KOPT-K1 (cell line): ENCODE measurements around the gene NRARP.
"Not testable (repeated sequence)": the region's sequence is repeated elsewhere in the genome, so short reads cannot be mapped to it uniquely, and the experiment has no call there.

Source experiments
- H3K27ac ChIP-seq: fragments of 200-600 bp; sonication (generic); 2 replicates; pipeline ENCODE4 v1.5.1; 2016; ENCODE audit warnings: antibody characterized with exemption, mild to moderate bottlenecking, low read depth, low read length; ENCODE audit not compliant: poor library complexity, severe bottlenecking
- H3K36me3 ChIP-seq: fragments of 200-600 bp; sonication (generic); 2 replicates; pipeline ENCODE4 v1.5.1; 2017; ENCODE audit warnings: antibody characterized with exemption, mild to moderate bottlenecking, low read length, moderate library complexity; ENCODE audit not compliant: insufficient read depth
- H3K9me3 ChIP-seq: fragments of 200-600 bp; sonication (generic); 2 replicates; pipeline ENCODE4 v1.5.1; 2017; ENCODE audit warnings: antibody characterized with exemption, low read length, mild to moderate bottlenecking; ENCODE audit not compliant: insufficient read depth, poor library complexity, severe bottlenecking

Gene NRARP

GRCh38 chr9:137270929-137271695, 31.0 kb downstream of the NRARP start:
- Histone ChIP-seq H3K36me3 (peaks cover 57% of the 10 kb centered on the region), H3K27ac (no peak overlapping the region), H3K9me3 (no peaks in the 10 kb centered on the region)

- no peak overlapping the region for H3K27ac ChIP-seq
- H3K9me3 ChIP-seq = no peaks in the 10 kb centered on the region
- peaks cover 69% of the 10 kb centered on the region for H3K36me3 ChIP-seq
Measured at GRCh38 chr9:137269231-137269772, 32.8 kb downstream of the NRARP start.

- Histone ChIP-seq H3K27ac (no peak overlapping the region), H3K9me3 (no peaks in the 10 kb centered on the region), H3K36me3 (peaks cover 71% of the 10 kb centered on the region)
Measured at GRCh38 chr9:137268538-137269201, 33.4 kb downstream of the NRARP start.

GRCh38 chr9:137267933-137268355, 34.1 kb downstream of the NRARP start:
- Histone ChIP-seq H3K27ac (no peak overlapping the region), H3K36me3 (peaks cover 70% of the 10 kb centered on the region), H3K9me3 (no peaks in the 10 kb centered on the region)

GRCh38 chr9:137266585-137267453, 35.3 kb downstream of the NRARP start:
- H3K36me3 ChIP-seq = peaks cover 60% of the 10 kb centered on the region
- no peak overlapping the region for H3K27ac ChIP-seq
- H3K9me3 ChIP-seq = no peaks in the 10 kb centered on the region

GRCh38 chr9:137266162-137266527, 35.9 kb downstream of the NRARP start:
- Histone ChIP-seq H3K27ac (no peak overlapping the region), H3K9me3 (no peaks in the 10 kb centered on the region), H3K36me3 (peaks cover 60% of the 10 kb centered on the region)

GRCh38 chr9:137265496-137266161, 36.4 kb downstream of the NRARP start:
- no peak overlapping the region for H3K27ac ChIP-seq
- peaks cover 60% of the 10 kb centered on the region for H3K36me3 ChIP-seq
- H3K9me3 ChIP-seq = no peaks in the 10 kb centered on the region

GRCh38 chr9:137264067-137264466, 38.0 kb downstream of the NRARP start:
- Histone ChIP-seq H3K9me3 (no peaks in the 10 kb centered on the region), H3K36me3 (peaks cover 55% of the 10 kb centered on the region), H3K27ac (no peak overlapping the region)

- H3K9me3 ChIP-seq = no peaks in the 10 kb centered on the region
- H3K36me3 ChIP-seq = peaks cover 55% of the 10 kb centered on the region
- H3K27ac ChIP-seq = no peak overlapping the region
Measured at GRCh38 chr9:137263506-137263905, 38.6 kb downstream of the NRARP start.

GRCh38 chr9:137262909-137263285, 39.2 kb downstream of the NRARP start:
- H3K9me3 ChIP-seq = no peaks in the 10 kb centered on the region
- no peak overlapping the region for H3K27ac ChIP-seq
- H3K36me3 ChIP-seq = peaks cover 49% of the 10 kb centered on the region

GRCh38 chr9:137262173-137262908, 39.7 kb downstream of the NRARP start:
- H3K36me3 ChIP-seq = peaks cover 45% of the 10 kb centered on the region
- H3K27ac ChIP-seq, H3K9me3 ChIP-seq: not testable (repeated sequence)

GRCh38 chr9:137256856-137257255, 45.2 kb downstream of the NRARP start:
- H3K27ac ChIP-seq = no peak overlapping the region
- no peaks in the 10 kb centered on the region for H3K9me3 ChIP-seq
- H3K36me3 ChIP-seq = peaks cover 19% of the 10 kb centered on the region; the same call in 1 of the 2 replicates

GRCh38 chr9:137256362-137256761, 45.7 kb downstream of the NRARP start:
- H3K36me3 ChIP-seq = peaks cover 19% of the 10 kb centered on the region; the same call in 1 of the 2 replicates
- no peak overlapping the region for H3K27ac ChIP-seq

More at GRCh38 chr9:137256362-137256761, 45.7 kb downstream of the NRARP start:
- H3K9me3 ChIP-seq = no peaks in the 10 kb centered on the region
